NCI-H82 treated with DMSO at 0.1 percent for 48 hours (cell line): Measurements from ENCODE around the gene SIL1.
A peak's percentile ranks its signal among the peaks of the same experiment; 100 is the strongest.
"Not testable (repeated sequence)": the region's sequence is repeated elsewhere in the genome, so short reads cannot be mapped to it uniquely, and the experiment has no call there.

Experiments used
- DNase-seq: peaks from one replicate; lab custom pipeline; 2025; ENCODE audit not compliant: unreplicated experiment; lab: John Stamatoyannopoulos, UW

The SIL1 gene

GRCh38 chr5:139197710-139198669 lies at the start of gene SIL1:
TSS of gene SIL1 (minus strand) at chr5:139198368. CDS start at chr5:139127843, 70,525 bp downstream.
- peak; percentile 76 for DNase-seq

- DNase-seq = no peak
Measured at GRCh38 chr5:139246394-139246793, 48.2 kb upstream of the SIL1 start.

- no peak for DNase-seq
Measured at GRCh38 chr5:139245637-139246339, 47.6 kb upstream of the SIL1 start.

DNA sequence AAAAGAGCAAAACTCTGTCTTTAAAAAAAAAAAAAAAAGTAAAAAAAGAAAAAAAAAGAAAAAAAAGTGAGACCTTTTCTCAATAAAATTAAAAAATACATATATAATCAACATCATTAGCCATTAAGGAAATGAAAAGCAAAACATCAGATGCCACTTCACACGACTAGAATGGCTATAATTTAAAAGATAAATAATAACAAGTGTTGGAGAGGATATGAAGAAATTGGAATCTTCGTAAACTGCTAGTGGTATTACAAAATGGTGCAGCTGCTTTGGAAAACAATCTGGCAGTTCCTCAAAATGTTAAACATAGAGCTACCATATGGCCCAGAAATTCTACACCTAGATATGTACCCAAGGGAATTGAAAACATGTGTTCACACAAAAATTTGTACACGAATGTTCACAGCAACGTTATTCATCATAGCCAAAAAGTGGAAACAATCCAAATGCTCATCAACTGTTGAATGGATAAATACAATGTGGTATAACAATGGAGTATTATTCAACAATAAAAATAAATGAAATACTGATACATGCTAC lies 45.3 kb upstream of the SIL1 start:
- peak; percentile 38 for DNase-seq

- peak; percentile 96 for DNase-seq
Measured at GRCh38 chr5:139241139-139241538, 43.0 kb upstream of the SIL1 start.

GRCh38 chr5:139236479-139236878 lies 38.3 kb upstream of the SIL1 start:
- no peak for DNase-seq

DNA sequence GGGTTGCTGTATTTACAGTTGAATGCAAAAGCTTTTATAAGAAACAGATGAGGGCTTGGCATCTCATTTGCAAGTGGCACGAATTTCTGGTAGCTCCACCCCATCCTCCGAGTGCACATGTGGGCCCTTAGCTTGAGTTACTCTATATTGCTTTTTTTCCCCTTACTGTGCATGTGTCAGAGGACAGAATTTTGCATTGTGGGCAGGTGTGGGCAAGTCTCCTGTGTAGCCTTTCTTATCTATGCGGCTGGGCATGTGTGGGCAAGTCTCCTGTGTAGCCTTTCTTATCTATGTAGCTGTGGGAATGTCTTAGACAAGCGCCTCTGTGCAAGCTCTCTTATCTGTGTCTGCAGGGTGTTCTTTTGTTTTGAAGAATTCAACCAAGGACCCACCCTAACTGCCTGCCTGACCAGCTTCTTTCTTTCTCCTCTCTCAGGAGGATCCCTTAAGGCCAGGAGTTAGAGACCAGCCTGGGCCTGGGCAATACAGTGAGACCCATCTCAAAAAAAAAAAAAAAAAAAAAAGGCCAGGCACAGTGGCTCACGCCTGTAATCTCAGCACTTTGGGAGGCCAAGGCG lies 34.1 kb upstream of the SIL1 start:
- DNase-seq = no peak

- no peak for DNase-seq
Measured at GRCh38 chr5:139228201-139228803, 30.1 kb upstream of the SIL1 start.

DNA sequence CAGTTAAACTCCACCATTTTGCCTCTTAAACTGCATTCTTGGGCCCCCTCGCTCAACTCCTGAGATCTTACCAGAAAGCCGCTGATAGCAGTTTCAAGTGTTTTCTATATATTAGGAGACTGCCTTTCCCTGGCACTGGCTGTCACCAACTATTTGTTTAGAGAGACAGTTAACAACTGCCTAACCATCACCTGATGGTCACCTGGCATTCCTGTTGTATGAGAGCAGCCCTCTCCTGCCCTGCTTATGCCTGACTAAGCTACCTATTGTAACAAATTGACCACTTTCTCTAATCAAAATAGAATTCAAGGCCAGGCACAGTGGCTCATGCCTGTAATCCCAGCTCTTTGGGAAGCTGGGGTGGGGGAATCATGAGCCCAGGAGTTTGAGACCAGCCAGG lies 28.0 kb upstream of the SIL1 start:
- DNase-seq = no peak

DNA sequence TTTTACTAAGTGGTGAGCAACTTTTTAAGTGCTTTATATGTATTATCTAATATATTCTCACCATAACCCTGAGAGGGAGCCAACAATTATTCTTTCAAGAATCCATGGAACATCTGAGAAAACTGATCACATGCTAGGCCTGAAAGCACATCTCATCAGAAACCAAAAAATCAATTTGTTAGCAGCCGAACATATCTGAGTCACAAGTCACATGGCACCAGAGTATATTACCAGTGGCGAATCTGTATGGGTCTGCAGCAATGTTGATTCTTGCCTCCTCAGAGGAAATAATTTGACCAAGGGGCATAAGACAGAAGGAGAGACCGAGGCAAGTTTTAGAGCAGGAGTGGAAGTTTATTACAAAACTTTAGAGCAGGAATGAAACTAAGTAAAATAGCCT lies 25.3 kb upstream of the SIL1 start:
- DNase-seq = no peak

- DNase-seq = no peak
Measured at GRCh38 chr5:139222346-139222745, 24.2 kb upstream of the SIL1 start.

GRCh38 chr5:139218038-139218437 lies 19.9 kb upstream of the SIL1 start:
- not testable (repeated sequence) for DNase-seq

- DNase-seq = no peak
Measured at GRCh38 chr5:139215107-139215975, 17.2 kb upstream of the SIL1 start.

- no peak for DNase-seq
Measured at GRCh38 chr5:139214646-139215045, 16.5 kb upstream of the SIL1 start.

DNA sequence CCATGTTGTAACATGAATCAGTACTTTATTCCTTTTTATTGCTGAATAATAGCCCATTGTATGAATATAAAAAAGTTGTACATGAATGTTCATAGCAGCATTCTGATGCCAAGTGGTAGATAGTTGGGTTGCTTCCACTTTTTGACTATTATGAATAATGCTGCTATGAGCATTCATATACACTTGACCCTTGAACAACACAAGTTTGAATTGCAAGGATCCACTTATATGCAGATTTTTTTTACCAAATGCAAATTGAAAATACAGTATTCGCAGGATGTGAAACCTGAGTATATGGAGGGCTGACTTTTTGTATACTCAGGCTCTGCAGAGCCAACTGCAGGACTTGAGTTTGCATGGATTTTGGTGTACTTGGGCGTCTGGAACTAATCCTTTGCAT lies 14.7 kb upstream of the SIL1 start:
- DNase-seq = no peak

- no peak for DNase-seq
Measured at GRCh38 chr5:139212486-139212885, 14.3 kb upstream of the SIL1 start.

DNA sequence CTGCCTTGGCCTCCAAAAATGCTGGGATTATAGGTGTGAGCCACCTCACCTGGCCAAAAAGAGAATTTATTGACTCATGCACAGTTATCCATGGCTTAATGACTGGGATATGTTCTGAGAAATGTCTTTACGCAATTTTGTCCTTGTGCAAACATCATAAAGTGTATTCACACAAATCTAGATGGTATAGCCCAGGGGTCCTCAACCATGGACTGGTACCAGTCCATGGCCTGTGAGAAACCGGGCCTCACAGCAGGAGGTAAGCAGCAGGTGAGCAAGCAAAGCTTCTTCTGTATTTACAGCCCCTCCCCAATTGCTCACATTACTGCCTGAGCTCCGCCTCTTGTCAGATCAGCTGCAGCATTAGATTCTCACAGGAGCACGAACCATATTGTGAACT lies 12.4 kb upstream of the SIL1 start:
- DNase-seq = no peak

- DNase-seq = no peak
Measured at GRCh38 chr5:139207297-139208000, 9.3 kb upstream of the SIL1 start.

DNA sequence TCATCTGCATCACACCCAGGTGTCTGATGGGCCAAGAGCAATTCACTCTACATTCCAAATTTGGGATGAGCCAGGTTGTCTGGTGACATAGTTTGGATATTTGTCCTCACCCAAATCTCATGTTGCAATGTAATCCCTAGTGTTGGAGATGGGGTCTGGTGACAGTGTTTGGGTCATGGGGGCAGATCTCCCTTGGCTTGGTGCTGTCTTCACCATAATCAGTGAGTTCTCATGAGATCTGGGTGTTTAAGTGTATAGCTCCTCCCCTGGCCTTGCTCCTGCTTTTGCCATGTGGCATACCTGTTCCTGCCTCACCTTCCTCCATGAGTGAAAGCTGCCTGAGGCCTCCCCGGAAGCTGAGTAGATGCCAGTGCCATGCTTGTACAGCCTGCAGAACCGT lies 7.4 kb upstream of the SIL1 start:
- DNase-seq = no peak

GRCh38 chr5:139205124-139205523 lies 7.0 kb upstream of the SIL1 start:
- no peak for DNase-seq
